ENCODE results near the gene FGF12.

DNA sequence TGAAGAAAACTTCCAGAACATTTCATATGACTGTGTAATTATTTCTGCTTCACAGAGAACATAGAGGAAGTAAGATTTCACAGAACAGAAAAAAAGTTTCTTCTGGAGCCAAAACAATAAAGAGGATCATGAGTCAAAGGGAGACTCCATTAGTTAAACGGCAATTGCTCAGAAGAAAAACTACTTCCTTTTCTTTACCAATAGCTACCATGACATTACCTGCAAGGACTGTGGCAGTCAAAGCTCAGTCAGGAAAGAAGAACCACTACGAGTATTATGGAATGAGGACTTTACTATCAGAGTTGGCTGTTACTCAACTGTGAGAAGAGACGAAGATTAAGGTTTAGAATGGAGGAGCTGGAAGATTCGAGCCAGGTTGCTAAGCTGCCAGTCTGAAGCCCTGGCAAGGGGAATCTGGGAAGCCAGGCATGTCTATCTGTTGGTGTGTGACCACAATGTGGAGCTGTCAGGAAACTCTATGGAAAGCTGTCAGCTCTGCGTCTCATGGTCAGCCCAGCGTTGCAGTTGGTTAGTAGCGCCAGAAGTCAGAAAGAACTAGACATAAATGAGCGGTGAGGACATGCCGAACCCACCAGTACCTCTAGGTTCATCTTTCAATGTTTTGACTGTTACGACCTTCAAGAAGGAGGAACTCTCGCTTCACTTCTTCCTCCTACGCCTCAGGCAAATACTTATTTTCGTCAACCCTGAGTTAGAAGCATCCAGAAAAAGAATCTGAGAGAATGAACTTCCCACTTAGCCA, 604.3 kb downstream of the FGF12 start:
- TF ChIP-seq, protein P1, sequence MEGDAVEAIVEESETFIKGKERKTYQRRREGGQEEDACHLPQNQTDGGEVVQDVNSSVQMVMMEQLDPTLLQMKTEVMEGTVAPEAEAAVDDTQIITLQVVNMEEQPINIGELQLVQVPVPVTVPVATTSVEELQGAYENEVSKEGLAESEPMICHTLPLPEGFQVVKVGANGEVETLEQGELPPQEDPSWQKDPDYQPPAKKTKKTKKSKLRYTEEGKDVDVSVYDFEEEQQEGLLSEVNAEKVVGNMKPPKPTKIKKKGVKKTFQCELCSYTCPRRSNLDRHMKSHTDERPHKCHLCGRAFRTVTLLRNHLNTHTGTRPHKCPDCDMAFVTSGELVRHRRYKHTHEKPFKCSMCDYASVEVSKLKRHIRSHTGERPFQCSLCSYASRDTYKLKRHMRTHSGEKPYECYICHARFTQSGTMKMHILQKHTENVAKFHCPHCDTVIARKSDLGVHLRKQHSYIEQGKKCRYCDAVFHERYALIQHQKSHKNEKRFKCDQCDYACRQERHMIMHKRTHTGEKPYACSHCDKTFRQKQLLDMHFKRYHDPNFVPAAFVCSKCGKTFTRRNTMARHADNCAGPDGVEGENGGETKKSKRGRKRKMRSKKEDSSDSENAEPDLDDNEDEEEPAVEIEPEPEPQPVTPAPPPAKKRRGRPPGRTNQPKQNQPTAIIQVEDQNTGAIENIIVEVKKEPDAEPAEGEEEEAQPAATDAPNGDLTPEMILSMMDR (conservative IDR thresholded peaks at IDR 0.05 in 1 of 2, IDR thresholded peaks at IDR 0.05 in 1 of 2; ENCODE audit: low read depth in 1 of 2, low read length in 2 of 2) = no peak
- TF ChIP-seq EZH2 (IDR thresholded peaks at IDR 0.05; ENCODE audit: low read length, missing control alignments) = no peak
